ENCODE measurements around the gene LY9. TPM values are rescaled to one million over a fixed set of nuclear protein-coding genes. Genes with fewer than 3 reads are reported as not detected.

LY9 gene
- total and polyA plus RNA-seq, 9 donors: 0.15 to 2.9 (median 0.45) TPM; not detected in 2

GRCh38 chr1:160801836-160802580 lies 6.0 kb downstream of the LY9 start:
- Histone ChIP-seq H3K4me3 (no peak overlapping the region), H3K27ac (no peak overlapping the region), H3K36me3 (no peaks in the 10 kb centered on the region), H3K4me1 (ENCODE audit: insufficient read depth) (no peaks in the 10 kb centered on the region), H3K27me3 (no peaks in the 10 kb centered on the region), H3K9me3 (no peaks in the 10 kb centered on the region)
- intact Hi-C loops (cut with DNase I): no loop called here
- no peak for DNase-seq
- 91 to 95% (median 93%) methylated on average over 42 to 43 of the region's 43 CpGs for WGBS, 3 donors
- TF ChIP-seq POLR2A (IDR thresholded peaks at IDR 0.05) (no peak), EP300 (IDR thresholded peaks at IDR 0.05) (no peak), CTCF (IDR thresholded peaks at IDR 0.05) (no peak)

- WGBS, 3 donors: 68 to 80% (median 76%) methylated on average over 1 of the region's 1 CpG
- no peak for TF ChIP-seq CTCF (IDR thresholded peaks at IDR 0.05)
- TF ChIP-seq POLR2A (IDR thresholded peaks at IDR 0.05): no peak
- no peak for TF ChIP-seq EP300 (IDR thresholded peaks at IDR 0.05)
- no peak for DNase-seq
These were observed 10.2 kb downstream of the LY9 start for GRCh38 chr1:160806109-160806665.

GRCh38 chr1:160806784-160807183 lies 10.8 kb downstream of the LY9 start:
- H3K27ac ChIP-seq: no peak overlapping the region
- no peaks in the 10 kb centered on the region for H3K4me1 ChIP-seq (ENCODE audit: insufficient read depth)
- no peaks in the 10 kb centered on the region for H3K27me3 ChIP-seq
- no peak for DNase-seq
- H3K9me3 ChIP-seq: no peaks in the 10 kb centered on the region
- no peaks in the 10 kb centered on the region for H3K36me3 ChIP-seq
- no peak overlapping the region for H3K4me3 ChIP-seq
- no peak for TF ChIP-seq EP300 (IDR thresholded peaks at IDR 0.05)
- TF ChIP-seq CTCF (IDR thresholded peaks at IDR 0.05): no peak
- no peak for TF ChIP-seq POLR2A (IDR thresholded peaks at IDR 0.05)
- intact Hi-C loops (cut with DNase I): no loop called here

More at GRCh38 chr1:160806109-160806665, 10.2 kb downstream of the LY9 start:
- no peaks in the 10 kb centered on the region for H3K9me3 ChIP-seq
- H3K36me3 ChIP-seq: no peaks in the 10 kb centered on the region
- H3K4me3 ChIP-seq: no peak overlapping the region
- H3K27me3 ChIP-seq: no peaks in the 10 kb centered on the region
- H3K4me1 ChIP-seq (ENCODE audit: insufficient read depth): no peaks in the 10 kb centered on the region
- H3K27ac ChIP-seq: no peak overlapping the region
- intact Hi-C loops (cut with DNase I): no loop called here

GRCh38 chr1:160807247-160807646 lies 11.3 kb downstream of the LY9 start:
- H3K36me3 ChIP-seq: no peaks in the 10 kb centered on the region
- TF ChIP-seq POLR2A (IDR thresholded peaks at IDR 0.05): no peak
- no peaks in the 10 kb centered on the region for H3K9me3 ChIP-seq
- 86 to 89% (median 88%) methylated on average over 3 of the region's 3 CpGs for WGBS, 3 donors
- H3K4me1 ChIP-seq (ENCODE audit: insufficient read depth): no peaks in the 10 kb centered on the region
- no peak overlapping the region for H3K27ac ChIP-seq
- DNase-seq: no peak
- no peaks in the 10 kb centered on the region for H3K27me3 ChIP-seq
- no peak overlapping the region for H3K4me3 ChIP-seq
- intact Hi-C loops (cut with DNase I): no loop called here

- 91 to 100% (median 96%) methylated on average over 2 of the region's 2 CpGs for WGBS, 3 donors
- H3K4me1 ChIP-seq (ENCODE audit: insufficient read depth): no peaks in the 10 kb centered on the region
- TF ChIP-seq POLR2A (IDR thresholded peaks at IDR 0.05): no peak
- no peak for TF ChIP-seq CTCF (IDR thresholded peaks at IDR 0.05)
- no peak for TF ChIP-seq EP300 (IDR thresholded peaks at IDR 0.05)
- H3K36me3 ChIP-seq: no peaks in the 10 kb centered on the region
- intact Hi-C loops (cut with DNase I): no loop called here
- no peaks in the 10 kb centered on the region for H3K27me3 ChIP-seq
- DNase-seq: no peak
- H3K27ac ChIP-seq: no peak overlapping the region
- no peaks in the 10 kb centered on the region for H3K9me3 ChIP-seq
- no peak overlapping the region for H3K4me3 ChIP-seq
These were observed 11.8 kb downstream of the LY9 start for GRCh38 chr1:160807738-160808137.

Measured in ovary (tissue), 9 donors.